OCI-LY1 (cell line): ENCODE results near the gene RAB40C.

Source experiments
- H2AFZ ChIP-seq: fragments of 200-600 bp; sonication (generic), shearing (Covaris generic); 2 replicates; pipeline ENCODE4 v1.6.0; 2014; ENCODE audit warnings: antibody characterized with exemption, mild to moderate bottlenecking, low read length
- H3F3A ChIP-seq: fragments of 200-600 bp; sonication (generic), shearing (Covaris generic); 2 replicates; pipeline ENCODE4 v1.6.0; 2014; ENCODE audit warnings: mild to moderate bottlenecking, antibody characterized with exemption, low read length, moderate library complexity; ENCODE audit not compliant: insufficient read depth
- H3K27ac ChIP-seq: fragments of 200-600 bp; sonication (generic); 2 replicates; pipeline ENCODE4 v1.5.1; 2014; ENCODE audit warnings: low read length, mixed run types, mild to moderate bottlenecking, low read depth; ENCODE audit not compliant: poor library complexity, severe bottlenecking
- H3K27me3 ChIP-seq: fragments of 200-600 bp; sonication (generic); 2 replicates; pipeline ENCODE4 v1.6.0; 2014; ENCODE audit warnings: antibody characterized with exemption, mild to moderate bottlenecking, low read length, moderate library complexity; ENCODE audit not compliant: insufficient read depth
- H3K36me3 ChIP-seq: fragments of 200-600 bp; sonication (generic); 2 replicates; pipeline ENCODE4 v1.6.1; 2014; ENCODE audit warnings: mild to moderate bottlenecking, antibody characterized with exemption, low read length, moderate library complexity, mixed read lengths; ENCODE audit not compliant: insufficient read depth
- H3K4me1 ChIP-seq: fragments of 200-600 bp; sonication (generic); 2 replicates; pipeline ENCODE4 v1.5.1; 2014; ENCODE audit warnings: mild to moderate bottlenecking, low read length, moderate library complexity; ENCODE audit not compliant: insufficient read depth, severe bottlenecking
- H3K4me2 ChIP-seq: fragments of 200-600 bp; sonication (generic), shearing (Covaris generic); 2 replicates; pipeline ENCODE4 v1.6.1; 2014; ENCODE audit warnings: low read length
- H3K4me3 ChIP-seq: fragments of 200-600 bp; sonication (generic); 2 replicates; pipeline ENCODE4 v1.5.1; 2014; ENCODE audit warnings: low read length, low read depth, mild to moderate bottlenecking, mixed read lengths; ENCODE audit not compliant: poor library complexity, severe bottlenecking
- H3K79me2 ChIP-seq: fragments of 200-600 bp; shearing (Covaris generic); 2 replicates; pipeline ENCODE4 v1.6.1; 2016; ENCODE audit warnings: mixed run types, low read length, mixed read lengths; ENCODE audit not compliant: insufficient read depth
- H3K9ac ChIP-seq: fragments of 200-600 bp; sonication (generic), shearing (Covaris generic); 2 replicates; pipeline ENCODE4 v1.6.1; 2014; ENCODE audit warnings: mild to moderate bottlenecking, low read length, mixed read lengths
- H3K9me2 ChIP-seq: fragments of 200-600 bp; sonication (generic), shearing (Covaris generic); 2 replicates; pipeline ENCODE4 v1.6.1; 2014; ENCODE audit warnings: low read depth, mild to moderate bottlenecking, low read length, mixed read lengths
- H3K9me3 ChIP-seq: fragments of 200-600 bp; shearing (Covaris generic); 2 replicates; pipeline ENCODE4 v1.6.1; 2014; ENCODE audit warnings: low read length, mixed read lengths
- H4K20me1 ChIP-seq: fragments of 200-600 bp; sonication (generic), shearing (Covaris generic); 2 replicates; pipeline ENCODE4 v1.6.0; 2016; ENCODE audit warnings: mild to moderate bottlenecking, low read length; ENCODE audit not compliant: insufficient read depth
- EZH2 ChIP-seq: fragments of 200-600 bp; sonication (generic), shearing (Covaris generic); IDR thresholded peaks from 2 replicates; pipeline ENCODE4 v1.8.0; 2017; ENCODE audit warnings: borderline replicate concordance, mixed run types, mild to moderate bottlenecking, antibody characterized with exemption, low read length, moderate library complexity, mixed read lengths
- TF ChIP-seq, protein P1 (sequence below): fragments of 200-600 bp; sonication (generic), shearing (Covaris generic); IDR thresholded peaks from 2 replicates; pipeline ENCODE4 v1.5.1; 2017; ENCODE audit warnings: mild to moderate bottlenecking, antibody characterized with exemption, low read length, moderate library complexity, mixed read lengths

The RAB40C gene

DNA sequence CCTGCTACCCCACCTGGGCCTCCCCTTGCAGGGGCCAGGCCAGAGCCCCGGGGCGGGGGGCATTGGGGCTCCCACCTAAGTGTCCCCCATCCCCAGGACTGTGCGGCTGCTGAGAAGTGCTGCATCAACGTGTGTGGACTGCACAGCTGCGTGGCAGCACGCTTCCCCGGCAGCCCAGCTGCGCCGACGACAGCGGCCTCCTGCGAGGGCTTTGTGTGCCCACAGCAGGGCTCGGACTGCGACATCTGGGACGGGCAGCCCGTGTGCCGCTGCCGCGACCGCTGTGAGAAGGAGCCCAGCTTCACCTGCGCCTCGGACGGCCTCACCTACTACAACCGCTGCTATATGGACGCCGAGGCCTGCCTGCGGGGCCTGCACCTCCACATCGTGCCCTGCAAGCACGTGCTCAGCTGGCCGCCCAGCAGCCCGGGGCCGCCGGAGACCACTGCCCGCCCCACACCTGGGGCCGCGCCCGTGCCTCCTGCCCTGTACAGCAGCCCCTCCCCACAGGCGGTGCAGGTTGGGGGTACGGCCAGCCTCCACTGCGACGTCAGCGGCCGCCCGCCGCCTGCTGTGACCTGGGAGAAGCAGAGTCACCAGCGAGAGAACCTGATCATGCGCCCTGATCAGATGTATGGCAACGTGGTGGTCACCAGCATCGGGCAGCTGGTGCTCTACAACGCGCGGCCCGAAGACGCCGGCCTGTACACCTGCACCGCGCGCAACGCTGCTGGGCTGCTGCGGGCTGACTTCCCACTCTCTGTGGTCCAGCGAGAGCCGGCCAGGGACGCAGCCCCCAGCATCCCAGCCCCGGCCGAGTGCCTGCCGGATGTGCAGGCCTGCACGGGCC, 42.8 kb downstream of the RAB40C start:
- Histone ChIP-seq H3K4me3 (no peak overlapping the region), H3K27ac (no peak overlapping the region), H3K36me3 (no peaks in the 10 kb centered on the region), H3K4me2 (no peak overlapping the region), H3K27me3 (no peaks in the 10 kb centered on the region; the same call in 1 of the 2 replicates), H3F3A (no peaks in the 10 kb centered on the region), H4K20me1 (no peaks in the 10 kb centered on the region), H3K4me1 (peaks cover 11% of the 10 kb centered on the region), H3K9me2 (no peaks in the 10 kb centered on the region), H3K9ac (no peak overlapping the region), H2AFZ (no peak overlapping the region), H3K79me2 (no peaks in the 10 kb centered on the region), H3K9me3 (no peaks in the 10 kb centered on the region)
- no peak for TF ChIP-seq EZH2
- TF ChIP-seq, protein P1, sequence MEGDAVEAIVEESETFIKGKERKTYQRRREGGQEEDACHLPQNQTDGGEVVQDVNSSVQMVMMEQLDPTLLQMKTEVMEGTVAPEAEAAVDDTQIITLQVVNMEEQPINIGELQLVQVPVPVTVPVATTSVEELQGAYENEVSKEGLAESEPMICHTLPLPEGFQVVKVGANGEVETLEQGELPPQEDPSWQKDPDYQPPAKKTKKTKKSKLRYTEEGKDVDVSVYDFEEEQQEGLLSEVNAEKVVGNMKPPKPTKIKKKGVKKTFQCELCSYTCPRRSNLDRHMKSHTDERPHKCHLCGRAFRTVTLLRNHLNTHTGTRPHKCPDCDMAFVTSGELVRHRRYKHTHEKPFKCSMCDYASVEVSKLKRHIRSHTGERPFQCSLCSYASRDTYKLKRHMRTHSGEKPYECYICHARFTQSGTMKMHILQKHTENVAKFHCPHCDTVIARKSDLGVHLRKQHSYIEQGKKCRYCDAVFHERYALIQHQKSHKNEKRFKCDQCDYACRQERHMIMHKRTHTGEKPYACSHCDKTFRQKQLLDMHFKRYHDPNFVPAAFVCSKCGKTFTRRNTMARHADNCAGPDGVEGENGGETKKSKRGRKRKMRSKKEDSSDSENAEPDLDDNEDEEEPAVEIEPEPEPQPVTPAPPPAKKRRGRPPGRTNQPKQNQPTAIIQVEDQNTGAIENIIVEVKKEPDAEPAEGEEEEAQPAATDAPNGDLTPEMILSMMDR = no peak

DNA sequence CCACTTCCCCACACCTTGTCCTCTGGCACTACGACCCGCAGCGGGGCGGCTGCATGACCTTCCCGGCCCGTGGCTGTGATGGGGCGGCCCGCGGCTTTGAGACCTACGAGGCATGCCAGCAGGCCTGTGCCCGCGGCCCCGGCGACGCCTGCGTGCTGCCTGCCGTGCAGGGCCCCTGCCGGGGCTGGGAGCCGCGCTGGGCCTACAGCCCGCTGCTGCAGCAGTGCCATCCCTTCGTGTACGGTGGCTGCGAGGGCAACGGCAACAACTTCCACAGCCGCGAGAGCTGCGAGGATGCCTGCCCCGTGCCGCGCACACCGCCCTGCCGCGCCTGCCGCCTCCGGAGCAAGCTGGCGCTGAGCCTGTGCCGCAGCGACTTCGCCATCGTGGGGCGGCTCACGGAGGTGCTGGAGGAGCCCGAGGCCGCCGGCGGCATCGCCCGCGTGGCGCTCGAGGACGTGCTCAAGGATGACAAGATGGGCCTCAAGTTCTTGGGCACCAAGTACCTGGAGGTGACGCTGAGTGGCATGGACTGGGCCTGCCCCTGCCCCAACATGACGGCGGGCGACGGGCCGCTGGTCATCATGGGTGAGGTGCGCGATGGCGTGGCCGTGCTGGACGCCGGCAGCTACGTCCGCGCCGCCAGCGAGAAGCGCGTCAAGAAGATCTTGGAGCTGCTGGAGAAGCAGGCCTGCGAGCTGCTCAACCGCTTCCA, 43.6 kb downstream of the RAB40C start:
- H3K79me2 ChIP-seq = no peaks in the 10 kb centered on the region
- no peaks in the 10 kb centered on the region for H4K20me1 ChIP-seq
- no peak overlapping the region for H3K27ac ChIP-seq
- H3K4me3 ChIP-seq = no peak overlapping the region
- no peaks in the 10 kb centered on the region for H3K9me3 ChIP-seq
- H3K27me3 ChIP-seq = no peaks in the 10 kb centered on the region; the same call in 1 of the 2 replicates
- H3K4me2 ChIP-seq = no peak overlapping the region
- TF ChIP-seq EZH2 = no peak
- TF ChIP-seq, protein P1 = no peak
- peaks cover 12% of the 10 kb centered on the region for H3K4me1 ChIP-seq
- no peaks in the 10 kb centered on the region for H3K36me3 ChIP-seq
- H3K9me2 ChIP-seq = no peaks in the 10 kb centered on the region
- no peak overlapping the region for H3K9ac ChIP-seq
- H2AFZ ChIP-seq = no peak overlapping the region
- H3F3A ChIP-seq = no peaks in the 10 kb centered on the region

DNA sequence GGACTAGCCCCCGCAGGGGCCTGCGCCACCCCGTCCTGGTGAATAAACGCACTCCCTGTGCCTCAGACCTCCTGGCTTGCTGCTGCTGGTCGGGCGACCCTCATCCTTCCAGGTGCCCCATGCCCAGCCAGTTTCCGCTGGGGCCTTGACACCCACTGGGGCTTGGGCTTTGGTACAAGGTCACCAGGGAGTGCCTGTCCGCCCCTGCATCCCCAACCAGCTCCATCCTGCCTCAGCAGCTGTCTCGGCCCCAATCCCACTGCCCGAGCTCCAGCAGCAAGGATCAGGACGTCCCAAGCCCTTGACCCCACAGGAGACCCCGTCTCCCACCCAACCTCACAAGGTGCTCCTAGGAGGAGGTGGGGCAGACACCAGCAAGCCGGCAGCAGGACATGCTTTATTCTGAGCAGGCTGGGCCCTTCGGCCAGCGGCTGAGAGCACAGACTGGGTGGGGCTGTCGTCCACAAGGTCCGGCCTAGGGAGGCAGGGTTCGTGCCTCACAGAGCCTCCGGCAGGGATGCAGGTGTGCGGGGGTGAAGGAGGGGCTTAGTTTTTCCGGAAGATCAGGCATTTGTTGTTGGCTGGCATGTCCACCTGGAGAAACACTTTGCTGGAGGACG, 44.3 kb downstream of the RAB40C start:
- Histone ChIP-seq H3K36me3 (no peaks in the 10 kb centered on the region), H3K27me3 (no peaks in the 10 kb centered on the region; the same call in 1 of the 2 replicates), H2AFZ (no peak overlapping the region), H3F3A (no peaks in the 10 kb centered on the region), H3K4me1 (peaks cover 19% of the 10 kb centered on the region), H3K4me3 (no peak overlapping the region), H3K9me2 (no peaks in the 10 kb centered on the region), H3K79me2 (no peaks in the 10 kb centered on the region), H4K20me1 (no peaks in the 10 kb centered on the region), H3K27ac (no peak overlapping the region), H3K9ac (no peak overlapping the region), H3K9me3 (no peaks in the 10 kb centered on the region), H3K4me2 (no peak overlapping the region)
- no peak for TF ChIP-seq EZH2
- TF ChIP-seq, protein P1 = no peak
